Upper lobe of right lung (tissue), 1 donor: ENCODE results near the gene CAMTA2. TPM values are rescaled to one million over a fixed set of nuclear protein-coding genes. Genes with fewer than 3 reads are reported as not detected.

ENCODE experiments used
- ATAC-seq: fragments of 200-7000 bp; cut with Tn5 transposase; one replicate; pipeline ENCODE4 v1.9.1; 2020; ENCODE audit warnings: mild to moderate bottlenecking, moderate library complexity
- DNase-seq: peaks from one replicate; pipeline ENCODE4 v3.0.0-alpha.2; 2020
- H3K27ac ChIP-seq: fragments of 200-600 bp; one replicate; pipeline ENCODE4 v1.8.0; 2022
- H3K27me3 ChIP-seq: fragments of 200-600 bp; one replicate; pipeline ENCODE4 v1.8.0; 2022; ENCODE audit warnings: mild to moderate bottlenecking
- H3K36me3 ChIP-seq: fragments of 200-600 bp; one replicate; pipeline ENCODE4 v1.8.0; 2022
- H3K4me1 ChIP-seq: fragments of 200-600 bp; one replicate; pipeline ENCODE4 v1.8.0; 2022
- H3K4me3 ChIP-seq: fragments of 200-600 bp; one replicate; pipeline ENCODE4 v1.8.0; 2022; ENCODE audit warnings: mild to moderate bottlenecking
- H3K9me3 ChIP-seq: fragments of 200-600 bp; one replicate; pipeline ENCODE4 v1.8.0; 2022
- intact Hi-C: fragments of 100-400 bp; cut with DNase I; formaldehyde crosslinking; loops from one replicate; pipeline ENCODE4 v1.11.0; 2022
- total RNA-seq: library from RNA; stranded (reverse); fragmentation: NEBNext Ultra II Directional; extraction: Animal tissue kit (Norgen Biotek cat#: 25700); gene quantifications from one replicate; pipeline ENCODE4 v1.2.1, GENCODE V29; 2021
- TF ChIP-seq, protein P1 (sequence below): fragments of 200-600 bp; IDR thresholded peaks from one replicate; pipeline ENCODE4 v1.8.0; 2022; ENCODE audit warnings: antibody characterized with exemption
- donor health status: DM: no; HTN: yes; CAD: no; lungs with severe emphysema.

CAMTA2 gene
- total RNA-seq, 1 donor from 2014 or later = 55.8 TPM

DNA sequence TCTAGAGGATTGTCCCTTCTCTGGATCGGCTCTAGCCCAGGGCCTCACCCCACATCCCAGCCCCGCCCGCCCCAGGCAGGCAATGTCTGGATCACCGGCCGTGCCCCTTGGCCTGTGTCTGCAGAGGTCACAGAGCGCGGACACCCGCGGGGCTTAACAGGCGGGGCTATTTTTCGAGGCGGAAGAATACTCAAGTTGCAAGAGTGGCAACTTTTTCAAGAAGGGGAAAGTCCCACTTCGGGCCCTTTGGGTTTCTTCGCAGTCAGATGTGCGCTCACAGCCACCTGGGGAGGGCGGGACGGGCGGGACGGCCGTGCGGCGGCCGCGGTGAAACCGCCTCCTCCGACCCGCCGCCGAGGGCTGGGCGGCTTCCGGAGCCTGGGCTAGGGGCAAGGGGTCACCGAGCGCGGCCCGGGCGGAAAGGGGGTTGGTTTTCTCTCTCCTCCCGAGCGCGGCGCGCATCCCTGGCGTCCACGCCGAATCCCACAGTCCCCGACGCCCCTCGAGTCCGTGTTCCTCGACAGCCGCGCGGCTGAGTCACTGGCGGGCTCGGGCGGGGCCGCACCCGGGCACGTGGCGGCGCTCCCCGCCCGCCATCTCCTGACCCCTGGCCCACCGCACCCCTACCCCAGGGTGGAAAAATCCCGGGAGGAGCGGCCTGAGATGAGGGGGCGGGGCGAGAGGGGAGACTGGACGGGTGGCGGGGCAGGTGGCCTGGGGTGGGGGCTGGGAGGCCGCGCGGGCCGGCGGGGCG, 38.0 kb downstream of the CAMTA2 start:
- H3K27ac ChIP-seq = peak overlapping the region; percentile 97
- H3K9me3 ChIP-seq = no peaks in the 10 kb centered on the region
- peaks cover 40% of the 10 kb centered on the region for H3K4me1 ChIP-seq
- H3K27me3 ChIP-seq = no peaks in the 10 kb centered on the region
- H3K4me3 ChIP-seq = peak overlapping the region; percentile 99
- peak; percentile 67 for ATAC-seq
- peak; percentile 94 for DNase-seq
- H3K36me3 ChIP-seq = peaks cover 23% of the 10 kb centered on the region
- intact Hi-C loops = no loop called here
- TF ChIP-seq, protein P1, sequence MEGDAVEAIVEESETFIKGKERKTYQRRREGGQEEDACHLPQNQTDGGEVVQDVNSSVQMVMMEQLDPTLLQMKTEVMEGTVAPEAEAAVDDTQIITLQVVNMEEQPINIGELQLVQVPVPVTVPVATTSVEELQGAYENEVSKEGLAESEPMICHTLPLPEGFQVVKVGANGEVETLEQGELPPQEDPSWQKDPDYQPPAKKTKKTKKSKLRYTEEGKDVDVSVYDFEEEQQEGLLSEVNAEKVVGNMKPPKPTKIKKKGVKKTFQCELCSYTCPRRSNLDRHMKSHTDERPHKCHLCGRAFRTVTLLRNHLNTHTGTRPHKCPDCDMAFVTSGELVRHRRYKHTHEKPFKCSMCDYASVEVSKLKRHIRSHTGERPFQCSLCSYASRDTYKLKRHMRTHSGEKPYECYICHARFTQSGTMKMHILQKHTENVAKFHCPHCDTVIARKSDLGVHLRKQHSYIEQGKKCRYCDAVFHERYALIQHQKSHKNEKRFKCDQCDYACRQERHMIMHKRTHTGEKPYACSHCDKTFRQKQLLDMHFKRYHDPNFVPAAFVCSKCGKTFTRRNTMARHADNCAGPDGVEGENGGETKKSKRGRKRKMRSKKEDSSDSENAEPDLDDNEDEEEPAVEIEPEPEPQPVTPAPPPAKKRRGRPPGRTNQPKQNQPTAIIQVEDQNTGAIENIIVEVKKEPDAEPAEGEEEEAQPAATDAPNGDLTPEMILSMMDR = no peak

DNA sequence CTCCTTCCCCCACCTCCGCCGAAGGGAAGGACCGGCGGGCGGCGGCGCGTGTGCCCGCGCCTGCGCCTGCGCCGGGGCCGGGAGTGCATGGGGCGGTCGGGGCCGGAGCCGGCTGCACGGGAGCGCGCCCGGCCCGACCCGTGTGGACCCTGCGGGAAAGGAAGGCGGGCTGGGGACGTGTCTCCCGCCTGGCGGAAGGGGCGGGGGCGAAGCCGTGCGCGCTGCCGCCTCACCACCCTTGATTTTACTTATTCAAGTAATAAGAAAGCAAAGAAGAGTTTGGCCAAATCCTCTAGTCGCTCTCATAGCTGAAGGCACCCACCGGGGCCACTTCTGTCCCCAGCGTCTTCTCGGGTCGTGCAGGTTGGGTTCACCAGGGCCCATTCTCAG, 38.5 kb downstream of the CAMTA2 start:
- DNase-seq = peak; percentile 94
- no peaks in the 10 kb centered on the region for H3K27me3 ChIP-seq

DNA sequence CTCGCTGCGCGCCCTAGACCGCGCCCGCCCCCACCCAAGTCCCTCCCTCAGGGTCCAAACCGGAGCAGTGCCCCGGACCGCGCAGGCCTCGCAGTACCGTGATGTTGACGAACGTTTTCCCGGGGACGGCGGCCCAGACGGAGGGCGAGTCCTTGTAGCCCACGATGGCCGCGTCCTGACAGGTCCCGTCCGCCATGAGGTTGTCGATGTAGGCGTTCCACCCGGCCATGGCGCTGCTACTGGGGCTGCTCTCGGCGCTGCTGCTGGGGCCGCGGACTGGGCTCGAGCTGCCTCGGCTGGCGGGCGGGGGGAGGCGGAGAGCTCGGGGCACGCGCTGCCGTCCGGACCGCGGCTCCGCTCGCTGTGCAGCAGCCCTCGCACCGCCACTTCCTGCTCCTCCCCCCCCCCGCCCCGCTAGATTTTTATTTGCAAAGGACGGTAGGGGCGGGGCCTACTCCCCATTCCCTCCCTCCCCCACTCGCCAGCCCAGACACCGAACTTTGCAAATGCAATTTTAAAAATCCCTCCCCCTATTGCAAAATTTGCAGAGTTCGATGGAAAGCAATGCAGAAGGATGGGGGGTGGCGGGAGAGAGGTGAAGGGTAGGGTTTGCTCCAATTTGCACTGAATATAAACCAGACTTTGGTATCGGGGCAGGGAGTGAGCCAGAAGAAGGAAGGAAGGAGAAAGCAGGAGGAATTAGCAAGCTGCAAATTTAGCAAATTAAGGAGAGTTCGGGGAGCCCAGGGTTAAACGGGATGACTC, 39.1 kb downstream of the CAMTA2 start, which contains the start of gene PFN1:
PFN1 (minus strand) TSS at position 365 of the 765 bp plus-strand sequence; CDS start at position 229, 136 bp downstream.
- ATAC-seq = peak; percentile 80
- intact Hi-C loops = no loop called here
- no peaks in the 10 kb centered on the region for H3K27me3 ChIP-seq

More for the DNA sequence above, 38.5 kb downstream of the CAMTA2 start:
- Histone ChIP-seq H3K4me1 (peaks cover 46% of the 10 kb centered on the region), H3K4me3 (peak overlapping the region; percentile 99), H3K27ac (peak overlapping the region; percentile 97), H3K9me3 (no peaks in the 10 kb centered on the region), H3K36me3 (peaks cover 27% of the 10 kb centered on the region)
- peak; percentile 80 for ATAC-seq
- TF ChIP-seq, protein P1 = no peak
- intact Hi-C loops = no loop called here

DNA sequence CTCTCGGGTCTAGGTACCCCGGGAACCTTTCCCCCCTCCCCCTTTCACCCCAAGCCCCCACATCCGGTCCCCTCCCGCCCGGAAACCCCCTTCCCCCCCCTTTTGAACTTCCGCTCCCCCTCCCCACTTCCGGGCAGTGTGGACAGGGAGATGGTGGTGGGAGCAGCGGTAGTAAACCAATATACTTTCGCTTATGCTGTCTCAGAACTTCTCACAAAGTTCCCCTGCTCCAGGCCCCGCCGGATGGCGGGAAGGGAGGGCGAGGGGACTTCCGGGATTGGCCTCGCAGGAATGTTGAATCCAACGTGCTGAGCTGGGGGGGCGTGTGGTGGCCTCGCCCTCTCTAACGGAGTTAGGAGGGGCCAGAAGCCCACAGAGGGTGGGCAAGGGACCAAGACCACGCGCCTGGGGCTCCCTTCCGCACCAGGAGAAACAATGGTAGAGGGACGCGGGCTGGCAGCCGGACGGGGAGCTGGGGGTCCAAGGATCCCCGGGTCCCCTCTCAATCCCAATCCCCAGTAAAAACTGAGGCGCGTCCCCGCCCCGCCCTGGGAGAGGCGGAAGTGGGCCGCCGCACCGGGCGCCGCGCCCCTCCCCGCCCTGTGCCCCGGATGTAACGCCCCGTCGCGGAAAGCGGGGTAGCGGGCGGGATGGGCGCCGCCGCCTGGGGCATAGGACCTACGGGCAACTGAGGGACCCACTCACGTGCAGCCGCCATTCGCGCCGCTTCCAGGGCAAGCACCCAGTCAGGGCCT, 39.9 kb downstream of the CAMTA2 start:
- Histone ChIP-seq H3K27ac (peak overlapping the region; percentile 97), H3K27me3 (no peaks in the 10 kb centered on the region), H3K36me3 (peaks cover 41% of the 10 kb centered on the region), H3K4me1 (peaks cover 54% of the 10 kb centered on the region), H3K9me3 (no peaks in the 10 kb centered on the region), H3K4me3 (peak overlapping the region; percentile 99)
- TF ChIP-seq, protein P1 = no peak
- intact Hi-C loops = no loop called here
- ATAC-seq = peak; percentile 52
- peak; percentile 88 for DNase-seq

More for the DNA sequence above, 39.1 kb downstream of the CAMTA2 start, which contains the start of gene PFN1:
- Histone ChIP-seq H3K36me3 (peaks cover 33% of the 10 kb centered on the region), H3K27ac (peak within 1 kb of the TSS; percentile 97), H3K4me1 (peaks cover 46% of the 10 kb centered on the region), H3K4me3 (peak within 1 kb of the TSS; percentile 99), H3K9me3 (no peaks in the 10 kb centered on the region)
- peak; percentile 95 for DNase-seq
- TF ChIP-seq, protein P1 = no peak

DNA sequence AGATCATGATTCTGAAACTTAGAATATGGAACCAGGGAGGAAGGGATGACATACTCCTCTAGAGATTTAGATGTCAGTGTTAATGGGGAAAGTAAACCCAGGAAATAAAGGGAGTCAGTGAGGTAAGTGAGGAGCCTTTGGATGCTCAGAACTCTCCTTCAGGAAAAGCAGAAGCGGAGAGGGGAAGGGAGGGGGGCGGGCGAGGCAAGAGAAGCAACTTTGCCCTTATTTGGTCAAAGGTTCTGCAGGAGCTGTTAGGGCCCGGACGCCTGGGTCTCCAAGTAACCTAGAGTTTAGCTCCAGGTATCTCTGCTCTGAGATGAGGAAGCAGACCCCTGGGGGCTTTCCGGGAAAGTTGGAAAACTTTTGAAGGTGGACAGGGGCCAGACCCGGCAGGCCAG, 40.5 kb downstream of the CAMTA2 start:
- TF ChIP-seq, protein P1 = no peak
- H3K4me1 ChIP-seq = peaks cover 58% of the 10 kb centered on the region
- H3K27me3 ChIP-seq = no peaks in the 10 kb centered on the region
- H3K36me3 ChIP-seq = peaks cover 47% of the 10 kb centered on the region
- intact Hi-C loops = no loop called here
- peak overlapping the region; percentile 99 for H3K4me3 ChIP-seq
- ATAC-seq (no peak), DNase-seq (no peak)
- H3K27ac ChIP-seq = peak overlapping the region; percentile 97
- H3K9me3 ChIP-seq = no peaks in the 10 kb centered on the region
